GM18519 (cell line): ENCODE measurements around the gene GPBAR1.

Source experiments
- ATAC-seq: cut with Tn5 transposase; IDR thresholded peaks from one replicate; pipeline ENCODE4 v1.9.1; 2021; ENCODE audit warnings: mild to moderate bottlenecking, moderate library complexity; ENCODE audit not compliant: unreplicated experiment, low FRiP score

GPBAR1 gene

GRCh38 chr2:218260742-218261422, at the start of gene GPBAR1:
Gene GPBAR1 (plus strand): TSS chr2:218261015. CDS start chr2:218262725, 1,710 bp downstream.
- ATAC-seq: no peak

GRCh38 chr2:218214116-218214515, 46.7 kb upstream of the GPBAR1 start:
- ATAC-seq: no peak

GRCh38 chr2:218216336-218216673, 44.5 kb upstream of the GPBAR1 start:
- no peak for ATAC-seq

GRCh38 chr2:218216674-218217359, 44.0 kb upstream of the GPBAR1 start, which contains the start of gene ARPC2:
Gene ARPC2 (plus strand): TSS chr2:218217189. CDS start chr2:218217471, 282 bp downstream.
- peak; percentile 69 for ATAC-seq

GRCh38 chr2:218217360-218218267, 43.2 kb upstream of the GPBAR1 start:
- no peak for ATAC-seq

- peak; percentile 31 for ATAC-seq
Observed at GRCh38 chr2:218218268-218219185, 42.3 kb upstream of the GPBAR1 start.

GRCh38 chr2:218219934-218220333, 40.9 kb upstream of the GPBAR1 start:
- ATAC-seq: no peak

- no peak for ATAC-seq
Observed at GRCh38 chr2:218221000-218221399, 39.8 kb upstream of the GPBAR1 start.

GRCh38 chr2:218223046-218223445, 37.8 kb upstream of the GPBAR1 start:
- no peak for ATAC-seq

- no peak for ATAC-seq
Observed at GRCh38 chr2:218224186-218224585, 36.6 kb upstream of the GPBAR1 start.

GRCh38 chr2:218226903-218227302, 33.9 kb upstream of the GPBAR1 start:
- ATAC-seq: no peak

GRCh38 chr2:218228366-218229090, 32.3 kb upstream of the GPBAR1 start:
- ATAC-seq: no peak

GRCh38 chr2:218229239-218229638, 31.6 kb upstream of the GPBAR1 start:
- peak; percentile 94 for ATAC-seq

GRCh38 chr2:218229851-218230250, 31.0 kb upstream of the GPBAR1 start:
- no peak for ATAC-seq

- ATAC-seq: no peak
Observed at GRCh38 chr2:218230882-218231281, 29.9 kb upstream of the GPBAR1 start.

- ATAC-seq: no peak
Observed at GRCh38 chr2:218233543-218233942, 27.3 kb upstream of the GPBAR1 start.

GRCh38 chr2:218234521-218234920, 26.3 kb upstream of the GPBAR1 start:
- no peak for ATAC-seq

- no peak for ATAC-seq
Observed at GRCh38 chr2:218235017-218235416, 25.8 kb upstream of the GPBAR1 start.

- no peak for ATAC-seq
Observed at GRCh38 chr2:218236829-218237228, 24.0 kb upstream of the GPBAR1 start.
